Mucosa of rectum (tissue), 2 donors: Measurements from ENCODE around the gene IZUMO1R.
"Not testable (repeated sequence)": the region's sequence is repeated elsewhere in the genome, so short reads cannot be mapped to it uniquely, and the experiment has no call there.

Source experiments
- H3K27ac ChIP-seq, 2 donors: one replicate each; pipeline ENCODE4 v1.7.0; 2013; ENCODE audit warnings: inconsistent platforms in 2 of 2, low read depth in 2 of 2, low read length in 2 of 2
- H3K27me3 ChIP-seq, 2 donors: one replicate each; pipeline ENCODE4 v1.7.0; 2013; ENCODE audit warnings: low read length in 2 of 2; ENCODE audit not compliant: control insufficient read depth in 2 of 2, insufficient read depth in 2 of 2
- H3K36me3 ChIP-seq, 2 donors: one replicate each; pipeline ENCODE4 v1.7.0; 2013; ENCODE audit warnings: low read length in 2 of 2; ENCODE audit not compliant: control insufficient read depth in 2 of 2, insufficient read depth in 2 of 2
- H3K4me1 ChIP-seq, 2 donors: one replicate each; pipeline ENCODE4 v1.7.0; 2013; ENCODE audit warnings: low read length in 2 of 2, mild to moderate bottlenecking in 1 of 2; ENCODE audit not compliant: control insufficient read depth in 2 of 2, insufficient read depth in 2 of 2
- H3K4me3 ChIP-seq, 2 donors: one replicate each; pipeline ENCODE4 v1.7.0; 2013; ENCODE audit warnings: low read length in 2 of 2
- H3K9ac ChIP-seq, 2 donors: one replicate each; pipeline ENCODE4 v1.7.0; 2013; ENCODE audit warnings: low read length in 2 of 2, low read depth in 1 of 2, mild to moderate bottlenecking in 1 of 2
- H3K9me3 ChIP-seq, 2 donors: one replicate each; pipeline ENCODE4 v1.7.0; 2013; ENCODE audit warnings: low read length in 2 of 2; ENCODE audit not compliant: control insufficient read depth in 2 of 2
- donor health status: healthy.
- donor health status: Normal muscosa, but diverticular disease.

IZUMO1R gene

DNA sequence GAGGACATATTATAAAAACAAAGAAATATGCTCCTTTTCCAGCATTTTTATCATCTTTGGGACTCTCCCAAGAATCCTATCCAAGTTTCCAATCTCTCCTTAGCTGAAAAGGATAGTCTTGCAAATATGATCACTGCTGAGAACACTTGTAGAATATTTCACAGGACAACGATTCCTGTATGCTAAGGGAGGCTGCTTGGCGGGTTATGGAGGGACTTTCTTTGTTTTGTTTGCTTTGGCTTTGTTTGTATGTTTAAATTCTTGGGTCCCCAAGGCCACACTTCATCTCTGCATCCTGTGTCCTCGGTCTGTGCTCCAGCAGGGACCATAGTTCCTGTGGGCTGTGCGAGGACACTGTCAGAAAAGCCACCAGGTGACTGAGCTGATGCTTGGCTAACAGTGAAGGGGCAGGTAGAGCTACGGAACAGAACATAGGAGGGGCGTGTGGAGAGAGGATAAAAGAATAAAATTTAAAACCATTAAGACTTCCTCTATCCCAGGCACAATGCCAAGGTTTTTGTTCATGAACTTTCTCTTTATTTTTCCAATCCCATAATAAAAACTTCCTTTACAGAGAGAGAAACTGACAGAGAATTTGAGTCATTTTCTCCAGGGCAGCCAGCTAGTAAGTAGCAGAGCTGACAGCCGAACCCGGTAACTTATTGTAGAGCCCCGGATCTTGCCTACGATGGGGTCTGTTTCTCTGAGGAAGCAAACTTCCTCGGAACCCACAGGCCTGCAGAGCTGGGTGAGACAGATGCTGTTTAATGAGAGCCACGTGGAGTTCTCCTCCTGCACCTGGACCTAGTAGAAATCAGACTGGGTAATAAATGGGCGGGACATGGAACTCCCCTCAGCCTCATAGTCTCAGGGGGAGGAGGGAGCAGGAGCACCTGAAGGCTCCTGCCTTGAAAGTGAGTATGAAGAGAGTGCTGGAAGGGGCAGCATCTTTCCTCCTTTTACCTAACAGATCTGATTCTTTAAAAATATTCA is at the start of gene IZUMO1R:
Gene IZUMO1R, plus strand, starts transcription at position 615 of the 993 bp plus-strand sequence. CDS start 1,057 bp downstream, outside the sequence.
- no peaks in the 10 kb centered on the region for H3K4me1 ChIP-seq
- H3K9me3 ChIP-seq: no peaks in the 10 kb centered on the region
- H3K36me3 ChIP-seq: no peaks in the 10 kb centered on the region
- H3K9ac ChIP-seq: no peak within 1 kb of the TSS
- H3K27ac ChIP-seq: no peak within 1 kb of the TSS
- no peaks in the 10 kb centered on the region for H3K27me3 ChIP-seq
- no peak within 1 kb of the TSS for H3K4me3 ChIP-seq

- Histone ChIP-seq H3K9me3 (no peaks in the 10 kb centered on the region), H3K27me3 (no peaks in the 10 kb centered on the region), H3K9ac (no peak overlapping the region), H3K4me3 (no peak overlapping the region), H3K27ac (no peak overlapping the region), H3K36me3 (no peaks in the 10 kb centered on the region), H3K4me1 (no peaks in the 10 kb centered on the region)
Measured at GRCh38 chr11:94271885-94272372, 32.5 kb upstream of the IZUMO1R start.

GRCh38 chr11:94272738-94273313 is 31.6 kb upstream of the IZUMO1R start:
- no peaks in the 10 kb centered on the region for H3K36me3 ChIP-seq
- no peak overlapping the region for H3K9ac ChIP-seq
- no peak overlapping the region for H3K27ac ChIP-seq
- H3K4me3 ChIP-seq: no peak overlapping the region
- no peaks in the 10 kb centered on the region for H3K9me3 ChIP-seq
- H3K27me3 ChIP-seq: no peaks in the 10 kb centered on the region
- no peaks in the 10 kb centered on the region for H3K4me1 ChIP-seq

GRCh38 chr11:94275961-94276360 is 28.4 kb upstream of the IZUMO1R start:
- Histone ChIP-seq H3K27me3 (no peaks in the 10 kb centered on the region), H3K4me1 (no peaks in the 10 kb centered on the region)

GRCh38 chr11:94276943-94277342 is 27.4 kb upstream of the IZUMO1R start:
- Histone ChIP-seq H3K9ac (no peak overlapping the region), H3K4me3 (no peak overlapping the region), H3K27ac (no peak overlapping the region), H3K9me3 (no peaks in the 10 kb centered on the region), H3K36me3 (no peaks in the 10 kb centered on the region), H3K27me3 (no peaks in the 10 kb centered on the region), H3K4me1 (no peaks in the 10 kb centered on the region)

More at GRCh38 chr11:94275961-94276360, 28.4 kb upstream of the IZUMO1R start:
- H3K4me3 ChIP-seq: no peak overlapping the region
- no peaks in the 10 kb centered on the region for H3K9me3 ChIP-seq
- no peak overlapping the region for H3K27ac ChIP-seq
- no peaks in the 10 kb centered on the region for H3K36me3 ChIP-seq
- H3K9ac ChIP-seq: no peak overlapping the region

DNA sequence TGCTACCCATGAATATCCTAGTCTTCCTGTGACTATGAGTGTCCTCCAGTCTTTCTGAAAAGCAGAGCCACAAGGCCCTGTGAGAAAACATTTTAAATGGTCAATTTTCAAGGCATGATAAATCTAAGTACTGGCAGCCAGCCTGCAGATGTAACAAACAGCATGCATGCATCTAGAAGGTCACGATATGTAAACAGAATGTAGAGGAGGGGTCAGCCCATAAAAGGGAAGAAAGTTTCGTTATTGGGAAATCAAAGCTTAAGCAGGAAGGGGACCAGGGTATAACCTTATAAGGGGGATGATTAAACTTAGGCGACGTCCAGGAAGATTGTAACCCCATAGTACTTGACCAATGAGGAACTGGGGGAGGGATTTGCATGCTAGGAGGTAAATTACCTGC is 26.2 kb upstream of the IZUMO1R start:
- H3K4me3 ChIP-seq, H3K27ac ChIP-seq, H3K4me1 ChIP-seq, H3K9ac ChIP-seq, H3K36me3 ChIP-seq, H3K27me3 ChIP-seq, H3K9me3 ChIP-seq: not testable (repeated sequence)

DNA sequence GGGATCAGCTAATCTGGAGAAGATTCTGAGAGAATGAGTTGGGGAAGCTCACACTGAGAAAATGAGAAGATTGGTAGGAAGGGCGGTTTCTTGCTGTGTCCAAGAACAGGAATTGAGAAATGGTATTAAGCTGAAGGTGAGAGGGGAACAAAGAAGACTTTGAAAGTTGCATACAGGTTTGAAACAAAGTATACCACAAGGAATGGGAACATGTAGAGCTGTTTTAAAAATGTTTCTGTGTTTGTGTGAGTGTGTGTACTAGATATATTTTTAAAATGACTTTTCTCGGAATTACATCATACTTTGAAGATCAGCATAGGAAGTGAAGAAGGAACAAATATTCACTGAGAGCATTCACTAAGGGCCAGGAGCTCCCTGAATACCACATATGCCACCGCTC is 24.4 kb upstream of the IZUMO1R start:
- Histone ChIP-seq H3K27me3 (no peaks in the 10 kb centered on the region), H3K9ac (no peak overlapping the region), H3K36me3 (no peaks in the 10 kb centered on the region), H3K27ac (no peak overlapping the region), H3K4me1 (no peaks in the 10 kb centered on the region), H3K4me3 (no peak overlapping the region), H3K9me3 (no peaks in the 10 kb centered on the region)

DNA sequence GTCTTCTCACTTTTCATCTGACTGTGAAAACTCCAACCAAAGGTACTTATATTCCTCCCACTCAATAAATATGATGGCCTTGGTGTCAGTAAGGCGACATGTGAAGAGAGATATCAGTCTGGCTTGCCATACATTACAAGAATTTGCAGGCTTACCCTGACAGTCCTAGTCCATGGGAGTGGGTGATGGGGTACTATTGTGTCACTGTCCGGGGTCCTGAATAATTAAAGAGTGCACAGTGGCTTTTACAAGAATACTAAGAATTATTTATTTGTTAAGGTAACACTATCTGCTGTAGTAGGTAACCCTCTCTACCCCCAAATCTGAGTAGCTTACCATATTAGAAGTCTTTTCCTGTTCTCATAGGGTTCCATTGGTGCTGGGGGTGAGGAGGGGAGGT is 23.1 kb upstream of the IZUMO1R start:
- Histone ChIP-seq H3K36me3 (no peaks in the 10 kb centered on the region), H3K4me3 (no peak overlapping the region), H3K9me3 (no peaks in the 10 kb centered on the region), H3K9ac (no peak overlapping the region), H3K4me1 (no peaks in the 10 kb centered on the region), H3K27ac (no peak overlapping the region), H3K27me3 (no peaks in the 10 kb centered on the region)

- no peak overlapping the region for H3K27ac ChIP-seq
- H3K9ac ChIP-seq: no peak overlapping the region
- no peak overlapping the region for H3K4me3 ChIP-seq
- H3K27me3 ChIP-seq: no peaks in the 10 kb centered on the region
- H3K9me3 ChIP-seq: no peaks in the 10 kb centered on the region
- no peaks in the 10 kb centered on the region for H3K4me1 ChIP-seq
- no peaks in the 10 kb centered on the region for H3K36me3 ChIP-seq
Measured at GRCh38 chr11:94283678-94284077, 20.7 kb upstream of the IZUMO1R start.

DNA sequence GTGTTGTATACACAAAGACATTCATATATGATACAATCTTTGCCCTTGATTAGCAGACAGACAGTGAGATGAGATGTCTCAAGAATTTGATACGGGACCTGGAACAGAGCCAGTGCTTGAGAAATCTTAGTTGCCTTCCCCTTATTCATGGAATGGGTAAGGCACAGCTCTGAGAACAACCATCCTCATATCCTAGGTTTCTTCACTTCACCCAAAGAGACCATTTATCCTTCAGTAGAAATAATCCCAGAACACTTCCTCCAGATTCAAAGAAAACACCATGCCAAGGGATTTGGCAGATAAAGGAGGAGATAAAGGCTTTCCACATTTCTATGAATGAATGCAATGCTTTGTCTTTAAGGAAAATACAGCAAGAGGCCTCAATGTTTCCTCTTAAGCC is 8.8 kb upstream of the IZUMO1R start:
- Histone ChIP-seq H3K36me3 (no peaks in the 10 kb centered on the region), H3K9ac (no peak overlapping the region), H3K9me3 (no peaks in the 10 kb centered on the region), H3K27ac (no peak overlapping the region), H3K4me1 (no peaks in the 10 kb centered on the region), H3K4me3 (no peak overlapping the region), H3K27me3 (no peaks in the 10 kb centered on the region)
